ENCODE measurements around the gene CTNNA1.
"Not testable (repeated sequence)": the region's sequence is repeated elsewhere in the genome, so short reads cannot be mapped to it uniquely, and the experiment has no call there.

The CTNNA1 gene

DNA sequence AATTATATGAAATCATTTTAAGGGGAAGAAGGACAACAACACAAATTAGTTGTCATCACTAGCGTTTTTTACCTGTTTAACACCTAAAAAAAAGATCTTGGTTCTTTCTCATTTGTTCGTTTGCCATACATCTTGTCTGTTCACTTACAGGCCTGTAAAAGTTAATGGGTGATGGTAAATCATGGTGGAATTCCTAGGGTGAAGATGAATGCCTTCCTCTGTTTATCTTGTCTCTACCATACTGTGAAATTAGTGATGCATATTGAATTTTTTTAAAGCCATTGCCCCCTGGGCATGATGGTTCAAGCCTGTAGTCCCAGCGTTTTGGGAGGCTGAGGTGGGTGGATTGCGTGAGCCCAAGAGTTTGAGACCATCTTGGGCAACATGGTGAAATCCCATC, 75.3 kb downstream of the CTNNA1 start:
- Mint-ChIP-seq H3K36me3 (no peaks in the 10 kb centered on the region), H3K9me3 (no peaks in the 10 kb centered on the region), H3K4me3 (no peak overlapping the region), H3K27ac (no peak overlapping the region), H3K27me3 (peaks cover 13% of the 10 kb centered on the region), H3K4me1 (peaks cover 2% of the 10 kb centered on the region)
- CTCF ChIA-PET = no interaction called here
- no peak for DNase-seq

- Mint-ChIP-seq H3K9me3 (no peaks in the 10 kb centered on the region), H3K4me3 (no peak overlapping the region), H3K27me3 (peaks cover 13% of the 10 kb centered on the region), H3K27ac (no peak overlapping the region), H3K36me3 (no peaks in the 10 kb centered on the region), H3K4me1 (peaks cover 2% of the 10 kb centered on the region)
- CTCF ChIA-PET = no interaction called here
- DNase-seq = no peak
Measured at GRCh38 chr5:138829341-138829740, 76.1 kb downstream of the CTNNA1 start.

GRCh38 chr5:138831703-138832102, 78.5 kb downstream of the CTNNA1 start:
- Mint-ChIP-seq H3K27me3 (peaks cover 13% of the 10 kb centered on the region), H3K9me3 (no peaks in the 10 kb centered on the region), H3K27ac (no peak overlapping the region), H3K36me3 (no peaks in the 10 kb centered on the region), H3K4me1 (peaks cover 2% of the 10 kb centered on the region), H3K4me3 (no peak overlapping the region)
- DNase-seq = no peak
- CTCF ChIA-PET = no interaction called here

DNA sequence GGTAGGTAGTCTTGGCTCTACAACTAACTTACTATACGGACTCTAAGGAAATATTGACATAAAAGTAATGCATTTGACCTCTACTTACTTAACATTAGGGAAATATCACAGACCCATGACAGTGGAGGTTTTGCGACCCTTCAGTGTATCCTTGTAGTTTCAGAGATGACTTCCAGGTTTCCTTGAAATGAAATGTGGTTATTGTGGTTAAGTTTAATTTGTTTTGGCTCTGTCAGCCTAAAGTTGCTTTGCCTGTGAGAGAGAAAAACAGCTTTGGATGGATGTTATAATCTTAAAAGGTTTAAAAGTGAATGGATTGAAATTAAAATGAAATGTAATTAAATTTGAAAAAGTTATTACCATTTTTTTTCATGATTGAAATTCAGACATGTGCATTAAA, 79.0 kb downstream of the CTNNA1 start:
- no peak for DNase-seq
- peaks cover 13% of the 10 kb centered on the region for H3K27me3 Mint-ChIP-seq
- CTCF ChIA-PET = no interaction called here
- H3K4me3 Mint-ChIP-seq = no peak overlapping the region
- no peaks in the 10 kb centered on the region for H3K36me3 Mint-ChIP-seq
- H3K4me1 Mint-ChIP-seq = peaks cover 2% of the 10 kb centered on the region
- H3K9me3 Mint-ChIP-seq = no peaks in the 10 kb centered on the region
- no peak overlapping the region for H3K27ac Mint-ChIP-seq

- Mint-ChIP-seq H3K27ac (no peak overlapping the region), H3K9me3 (no peaks in the 10 kb centered on the region), H3K4me3 (no peak overlapping the region), H3K36me3 (no peaks in the 10 kb centered on the region), H3K27me3 (peaks cover 13% of the 10 kb centered on the region), H3K4me1 (peaks cover 2% of the 10 kb centered on the region)
- DNase-seq = no peak
- CTCF ChIA-PET = interaction anchor here (0.6 kb wide), 1 partner anchor 11 kb away, joined by 3 read pairs; no protein-coding TSS in a partner anchor
Measured at GRCh38 chr5:138833080-138833479, 79.9 kb downstream of the CTNNA1 start.

- Mint-ChIP-seq H3K36me3 (no peaks in the 10 kb centered on the region), H3K27ac (no peak overlapping the region), H3K4me3 (no peak overlapping the region), H3K4me1 (peaks cover 2% of the 10 kb centered on the region), H3K27me3 (peaks cover 13% of the 10 kb centered on the region), H3K9me3 (no peaks in the 10 kb centered on the region)
- no peak for DNase-seq
- CTCF ChIA-PET = interaction anchor here (0.6 to 1.2 kb wide), 2 partner anchors 10 to 45 kb away, joined by 3 to 4 read pairs; no protein-coding TSS in a partner anchor
Measured at GRCh38 chr5:138833726-138834480, 80.7 kb downstream of the CTNNA1 start.

DNA sequence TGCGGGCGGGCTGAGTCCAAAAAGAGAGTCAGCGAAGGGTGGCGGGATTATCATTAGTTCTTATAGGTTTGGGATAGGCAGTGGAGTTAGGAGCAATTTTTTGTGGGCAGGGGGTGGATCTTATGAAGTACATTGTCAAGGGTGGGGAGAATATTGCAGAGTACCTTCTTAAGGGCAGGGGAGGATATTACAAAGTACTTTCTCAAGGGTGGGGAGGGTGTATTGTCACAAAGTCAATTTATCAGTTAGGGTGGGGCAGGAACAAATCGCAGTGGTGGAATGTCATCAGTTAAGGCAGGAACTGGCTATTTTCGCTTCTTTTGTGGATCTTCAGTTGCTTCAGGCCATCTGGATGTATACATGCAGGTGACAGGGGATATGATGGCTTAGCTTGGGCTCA, 81.6 kb downstream of the CTNNA1 start:
- not testable (repeated sequence) for H3K4me1 Mint-ChIP-seq, H3K27ac Mint-ChIP-seq, H3K36me3 Mint-ChIP-seq, H3K27me3 Mint-ChIP-seq, H3K4me3 Mint-ChIP-seq, H3K9me3 Mint-ChIP-seq, DNase-seq
- CTCF ChIA-PET = interaction anchor here (2.2 kb wide), 1 partner anchor 9 kb away, joined by 9 read pairs; no protein-coding TSS in a partner anchor

DNA sequence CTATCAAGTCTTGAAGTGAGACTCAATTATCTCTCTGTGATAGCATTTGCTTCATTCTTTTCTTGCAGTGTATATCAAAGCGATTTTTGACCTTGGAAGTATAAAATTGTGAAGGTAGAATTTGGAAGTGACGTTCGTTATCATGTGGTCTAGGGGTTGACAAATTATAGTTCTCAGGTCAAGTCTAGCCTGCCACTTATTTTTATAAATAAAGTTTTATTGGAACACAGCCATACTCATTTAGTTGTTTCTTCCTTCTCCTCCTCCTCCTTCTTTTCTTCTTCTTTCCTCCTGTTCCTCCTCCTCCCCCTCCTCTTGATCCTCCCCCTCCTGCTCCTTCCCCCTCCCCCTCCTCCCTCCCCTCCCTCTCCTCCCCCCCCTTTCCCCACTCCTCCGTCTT, 83.9 kb downstream of the CTNNA1 start:
- DNase-seq = no peak
- CTCF ChIA-PET = no interaction called here
- Mint-ChIP-seq H3K4me3 (no peak overlapping the region), H3K4me1 (peaks cover 2% of the 10 kb centered on the region), H3K36me3 (no peaks in the 10 kb centered on the region), H3K27me3 (peaks cover 4% of the 10 kb centered on the region), H3K9me3 (no peaks in the 10 kb centered on the region), H3K27ac (no peak overlapping the region)

GRCh38 chr5:138840103-138840502, 86.9 kb downstream of the CTNNA1 start:
- no peak for DNase-seq
- Mint-ChIP-seq H3K27me3 (no peaks in the 10 kb centered on the region), H3K4me1 (no peaks in the 10 kb centered on the region), H3K4me3 (no peak overlapping the region), H3K9me3 (no peaks in the 10 kb centered on the region), H3K27ac (no peak overlapping the region), H3K36me3 (no peaks in the 10 kb centered on the region)
- CTCF ChIA-PET = interaction anchor here (1.3 kb wide), 1 partner anchor 50 kb away, joined by 4 read pairs; no protein-coding TSS in a partner anchor

GRCh38 chr5:138841531-138841930, 88.3 kb downstream of the CTNNA1 start:
- Mint-ChIP-seq H3K27me3 (no peaks in the 10 kb centered on the region), H3K36me3 (no peaks in the 10 kb centered on the region), H3K27ac (no peak overlapping the region), H3K4me3 (no peak overlapping the region), H3K9me3 (no peaks in the 10 kb centered on the region), H3K4me1 (no peaks in the 10 kb centered on the region)
- CTCF ChIA-PET = no interaction called here
- no peak for DNase-seq

GRCh38 chr5:138843316-138844124, 90.3 kb downstream of the CTNNA1 start:
- Mint-ChIP-seq H3K27me3 (peaks cover 6% of the 10 kb centered on the region), H3K36me3 (no peaks in the 10 kb centered on the region), H3K9me3 (no peaks in the 10 kb centered on the region), H3K4me3 (no peak overlapping the region), H3K4me1 (peaks cover 2% of the 10 kb centered on the region), H3K27ac (no peak overlapping the region)
- DNase-seq = no peak
- CTCF ChIA-PET = interaction anchor here (0.8 kb wide), 1 partner anchor 10 kb away, joined by 3 read pairs; no protein-coding TSS in a partner anchor

DNA sequence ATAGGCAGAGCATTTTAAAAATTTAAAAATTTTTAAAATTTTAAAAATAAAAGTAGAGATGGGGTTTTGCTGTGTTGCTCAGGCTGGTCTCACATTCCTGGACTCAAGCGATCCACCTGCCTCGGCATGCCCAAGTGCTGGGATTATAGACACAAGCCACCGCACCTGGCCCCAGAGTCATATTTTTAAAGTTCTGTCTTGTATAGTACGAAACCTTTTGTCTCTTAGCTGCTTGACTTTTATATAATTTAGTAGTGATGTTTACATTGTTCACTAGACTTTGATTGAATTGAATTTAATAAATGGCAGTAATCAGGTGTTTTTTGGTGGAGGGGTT, 90.9 kb downstream of the CTNNA1 start:
- Mint-ChIP-seq H3K27ac (no peak overlapping the region), H3K27me3 (peaks cover 6% of the 10 kb centered on the region), H3K36me3 (no peaks in the 10 kb centered on the region), H3K4me1 (peaks cover 5% of the 10 kb centered on the region), H3K4me3 (no peak overlapping the region), H3K9me3 (no peaks in the 10 kb centered on the region)
- DNase-seq = no peak
- CTCF ChIA-PET = interaction anchor here (0.8 kb wide), 1 partner anchor 11 kb away, joined by 3 read pairs; no protein-coding TSS in a partner anchor

DNA sequence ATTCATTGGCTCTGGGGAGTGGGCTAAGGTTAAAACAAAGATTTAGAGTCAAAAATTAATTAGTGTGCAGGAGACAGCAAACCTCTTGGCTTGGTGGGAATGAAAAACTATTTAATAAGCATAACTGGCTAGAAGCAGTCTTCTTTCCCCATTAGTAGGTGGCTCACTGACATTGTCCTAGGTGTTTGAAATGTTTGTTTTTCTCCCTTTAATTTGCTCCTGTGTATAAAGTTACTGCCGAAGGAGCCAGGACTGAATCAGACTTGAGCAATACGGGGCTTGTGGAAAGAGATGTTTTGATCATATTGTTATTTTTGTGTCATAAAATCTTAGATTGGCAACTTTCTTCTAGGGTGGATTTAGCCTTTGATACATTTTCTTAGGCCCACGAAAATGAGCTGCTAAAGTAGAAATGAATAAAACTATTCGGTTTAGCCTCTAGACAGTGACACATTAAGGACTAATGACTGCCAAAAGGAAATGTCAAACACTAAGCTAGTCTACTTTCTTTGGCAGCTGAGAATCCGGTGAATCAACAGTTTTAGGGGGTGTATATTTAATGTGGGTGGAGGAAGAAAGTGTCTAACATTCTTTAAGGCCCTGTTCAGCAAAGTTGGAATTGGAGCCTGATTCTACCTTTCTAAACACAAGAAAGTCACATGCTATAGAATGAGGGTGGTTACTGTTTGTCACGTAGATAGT, 91.7 kb downstream of the CTNNA1 start:
- no peaks in the 10 kb centered on the region for H3K9me3 Mint-ChIP-seq
- peaks cover 6% of the 10 kb centered on the region for H3K27me3 Mint-ChIP-seq
- H3K4me1 Mint-ChIP-seq = peaks cover 5% of the 10 kb centered on the region
- no peaks in the 10 kb centered on the region for H3K36me3 Mint-ChIP-seq
- no peak overlapping the region for H3K4me3 Mint-ChIP-seq
- CTCF ChIA-PET = interaction anchor here (0.8 kb wide), 1 partner anchor 12 kb away, joined by 3 read pairs; no protein-coding TSS in a partner anchor
- no peak overlapping the region for H3K27ac Mint-ChIP-seq
- DNase-seq = no peak

GRCh38 chr5:138849439-138849838, 96.2 kb downstream of the CTNNA1 start:
- H3K4me3 Mint-ChIP-seq = no peak overlapping the region
- H3K27ac Mint-ChIP-seq = no peak overlapping the region
- no peak for DNase-seq
- H3K4me1 Mint-ChIP-seq = peaks cover 21% of the 10 kb centered on the region
- CTCF ChIA-PET = no interaction called here
- H3K36me3 Mint-ChIP-seq = peaks cover 2% of the 10 kb centered on the region
- no peaks in the 10 kb centered on the region for H3K9me3 Mint-ChIP-seq
- H3K27me3 Mint-ChIP-seq = peaks cover 9% of the 10 kb centered on the region

Measured in activated naive CD4-positive, alpha-beta T cell treated with anti-CD3 and anti-CD28 coated beads, Interleukin-2, amount 10 ng/mL, durations not matched to agents 7 days and 5 days (primary cell).